Muscle of leg (tissue), 11 donors: ENCODE data around the gene ME3. TPM values are rescaled to one million over a fixed set of nuclear protein-coding genes. Genes with fewer than 3 reads are reported as not detected.

ENCODE experiments used
- DNase-seq: peaks from one replicate; pipeline ENCODE4 v3.0.0; 2013
- H3K27ac ChIP-seq: one replicate; pipeline ENCODE4 v1.5.1; 2013; ENCODE audit warnings: mild to moderate bottlenecking, low read length, control low read depth
- H3K27me3 ChIP-seq: one replicate; pipeline ENCODE4 v1.6.1; 2013; ENCODE audit warnings: low read length; ENCODE audit not compliant: control insufficient read depth, insufficient read depth
- H3K36me3 ChIP-seq: one replicate; pipeline ENCODE4 v1.6.1; 2013; ENCODE audit warnings: low read length; ENCODE audit not compliant: control insufficient read depth, insufficient read depth
- H3K4me1 ChIP-seq: one replicate; pipeline ENCODE4 v1.6.1; 2013; ENCODE audit warnings: low read length; ENCODE audit not compliant: control insufficient read depth, insufficient read depth
- H3K4me3 ChIP-seq: one replicate; pipeline ENCODE4 v1.5.1; 2013; ENCODE audit warnings: low read length, control low read depth
- H3K9me3 ChIP-seq: replicated peaks from 2 replicates; pipeline ENCODE4 v1.6.1; 2013; ENCODE audit warnings: low read depth, low read length; ENCODE audit not compliant: control insufficient read depth
- WGBS: methylation state at CpG from one replicate; pipeline ENCODE4 v1.1.5; 2013; ENCODE audit warnings: missing lambda C conversion rate; ENCODE audit not compliant: insufficient coverage; 5-methylcytosine and 5-hydroxymethylcytosine counted together
- polyA plus RNA-seq, 8 donors: library from polyadenylated mRNA; unstranded; fragments of 120-200 nt; gene quantifications; one replicate each; pipeline versions ENCODE4 v1.2.1 to v1.2.3, GENCODE V29; 2013; ENCODE audit warnings: inconsistent platforms in 1 of 8, low replicate concordance in 1 of 8; ENCODE audit not compliant: insufficient read length in 8 of 8, insufficient read depth in 1 of 8
- total RNA-seq: library from RNA; stranded (reverse); fragments of 120-200 nt; gene quantifications from one replicate; pipeline ENCODE4 v1.2.4, GENCODE V29; 2013

ME3 gene
- total and polyA plus RNA-seq, 9 donors = 7.0 to 12.4 (median 9.9) TPM

DNA sequence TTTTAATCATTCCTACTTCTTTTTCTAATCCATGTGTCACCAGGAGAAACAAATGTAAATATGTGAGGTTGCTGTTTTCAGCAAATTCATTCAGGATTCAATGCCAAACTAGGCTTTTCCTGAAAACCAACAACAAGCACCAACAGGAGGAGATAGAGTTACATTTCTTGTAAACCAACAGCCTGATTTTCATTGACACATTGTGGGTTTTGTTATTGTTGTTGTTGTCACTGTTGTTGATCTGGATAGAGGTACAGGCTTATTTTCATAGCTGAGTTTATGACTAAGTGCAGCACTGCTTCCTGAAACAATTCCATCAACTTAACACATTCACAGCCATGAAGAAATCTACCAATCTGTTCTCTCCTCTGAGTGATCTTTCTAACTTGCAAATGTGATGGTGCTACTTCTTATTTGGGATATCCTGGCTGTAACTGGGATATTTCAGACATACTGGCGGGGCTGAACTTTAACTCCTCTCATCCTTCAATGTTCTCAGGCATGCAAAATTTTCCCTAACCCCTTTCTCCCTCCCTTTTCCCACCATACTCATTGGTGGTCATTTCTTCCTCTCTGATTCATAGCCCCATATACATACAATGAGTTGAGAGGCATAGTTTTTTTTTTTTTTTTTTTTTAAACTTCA is 65.5 kb downstream of the ME3 start:
- peak; percentile 57 for DNase-seq
- Histone ChIP-seq H3K27ac (peak overlapping the region; percentile 26), H3K9me3 (no peaks in the 10 kb centered on the region), H3K4me1 (peaks cover 10% of the 10 kb centered on the region), H3K36me3 (no peaks in the 10 kb centered on the region), H3K27me3 (no peaks in the 10 kb centered on the region), H3K4me3 (no peak overlapping the region)
- no CpG with 5 or more reads among the region's 1 CpG for WGBS

DNA sequence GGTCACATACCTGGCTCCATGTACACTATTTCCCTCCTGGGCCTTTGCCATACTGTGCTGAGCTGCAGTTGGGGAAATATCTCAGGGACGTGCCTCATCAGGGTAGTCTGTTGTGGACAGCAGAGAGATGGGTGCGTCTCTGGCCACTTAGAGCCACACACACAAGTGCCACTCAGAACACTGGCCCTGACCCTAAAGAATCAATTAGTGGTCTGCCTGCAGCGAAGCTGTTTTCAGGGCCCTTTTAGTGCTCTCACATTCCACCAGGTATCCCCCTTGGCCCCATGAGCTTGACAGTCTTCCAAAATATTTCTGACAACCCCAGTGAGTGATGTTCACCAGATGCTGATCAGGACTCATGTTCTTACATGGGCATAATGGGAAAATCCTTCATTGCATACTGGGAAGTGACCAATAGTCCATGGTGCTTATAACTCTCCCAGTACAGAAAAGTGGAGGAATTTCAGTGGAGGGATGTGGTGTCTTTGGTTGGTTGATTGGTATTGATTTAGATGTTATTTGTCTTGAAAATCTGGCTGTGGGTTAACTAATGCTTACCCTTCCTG is 66.1 kb downstream of the ME3 start:
- no peak overlapping the region for H3K4me3 ChIP-seq
- no peak for DNase-seq
- H3K4me1 ChIP-seq = peaks cover 10% of the 10 kb centered on the region
- no peaks in the 10 kb centered on the region for H3K9me3 ChIP-seq
- H3K27ac ChIP-seq = no peak overlapping the region
- no peaks in the 10 kb centered on the region for H3K36me3 ChIP-seq
- WGBS = 78% methylated on average over 2 of the region's 3 CpGs
- H3K27me3 ChIP-seq = no peaks in the 10 kb centered on the region

DNA sequence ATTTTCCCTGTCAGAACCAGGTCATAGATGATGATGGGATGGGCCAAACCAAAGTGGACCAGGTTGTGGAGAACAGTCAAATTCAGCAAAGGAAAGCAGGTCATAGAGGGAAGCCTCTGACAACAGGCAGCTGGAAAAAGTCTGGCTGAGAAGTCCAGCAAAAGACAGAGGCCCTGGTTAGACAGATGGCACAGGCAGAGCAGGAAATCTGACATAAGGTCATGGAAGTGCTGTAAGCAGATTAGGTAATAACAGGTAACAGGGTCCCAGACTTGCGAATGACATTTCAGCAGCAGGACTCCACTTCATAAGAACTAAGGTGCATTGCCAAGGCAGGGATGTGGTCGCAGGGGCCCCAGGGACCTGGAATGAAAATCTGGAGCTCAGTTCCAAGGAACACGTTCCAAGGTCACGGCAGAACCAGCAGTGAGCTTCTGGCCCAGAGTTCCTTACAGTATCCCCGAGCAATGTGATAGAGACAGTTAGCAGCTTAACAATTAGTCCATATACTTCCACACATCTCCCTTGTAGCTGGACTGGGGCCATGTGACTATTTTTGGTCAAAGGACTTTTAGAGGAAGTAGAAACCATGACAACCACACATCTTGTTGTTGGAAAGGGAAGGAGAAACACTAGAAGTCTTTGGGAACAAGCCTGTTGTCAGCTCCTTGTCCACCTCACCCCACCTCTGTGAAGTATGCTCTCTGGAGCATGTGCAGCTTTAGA is 75.4 kb downstream of the ME3 start:
- DNase-seq = peak; percentile 96
- H3K27me3 ChIP-seq = no peaks in the 10 kb centered on the region

DNA sequence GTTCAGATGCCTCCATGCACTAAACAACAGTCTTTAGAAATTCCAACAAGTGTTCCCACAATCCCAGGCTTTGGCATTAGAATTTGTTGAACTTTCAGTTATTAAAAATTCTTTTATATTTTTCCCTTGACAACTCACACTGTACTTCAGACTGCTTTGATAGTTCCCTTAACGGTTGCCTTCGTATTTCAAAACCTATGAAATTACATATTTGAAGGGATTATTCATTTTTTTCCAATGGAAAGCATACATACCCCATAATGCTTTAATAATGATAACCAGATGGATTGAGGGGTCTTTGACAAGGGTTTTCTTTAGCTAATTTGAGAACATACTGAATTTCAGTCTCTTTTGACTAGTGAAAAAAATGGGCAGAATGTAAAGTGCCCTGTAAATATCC is 76.5 kb downstream of the ME3 start:
- no CpG with 5 or more reads among the region's 2 CpGs for WGBS
- Histone ChIP-seq H3K36me3 (no peaks in the 10 kb centered on the region), H3K4me1 (peaks cover 12% of the 10 kb centered on the region), H3K4me3 (no peak overlapping the region), H3K27ac (peak overlapping the region; percentile 59), H3K9me3 (no peaks in the 10 kb centered on the region), H3K27me3 (no peaks in the 10 kb centered on the region)
- DNase-seq = peak; percentile 52

More for the DNA sequence above, 75.4 kb downstream of the ME3 start:
- 53% methylated on average over 2 of the region's 5 CpGs for WGBS
- no peaks in the 10 kb centered on the region for H3K36me3 ChIP-seq
- H3K9me3 ChIP-seq = no peaks in the 10 kb centered on the region
- H3K4me1 ChIP-seq = peaks cover 12% of the 10 kb centered on the region
- H3K4me3 ChIP-seq = no peak overlapping the region
- H3K27ac ChIP-seq = peak overlapping the region; percentile 59

DNA sequence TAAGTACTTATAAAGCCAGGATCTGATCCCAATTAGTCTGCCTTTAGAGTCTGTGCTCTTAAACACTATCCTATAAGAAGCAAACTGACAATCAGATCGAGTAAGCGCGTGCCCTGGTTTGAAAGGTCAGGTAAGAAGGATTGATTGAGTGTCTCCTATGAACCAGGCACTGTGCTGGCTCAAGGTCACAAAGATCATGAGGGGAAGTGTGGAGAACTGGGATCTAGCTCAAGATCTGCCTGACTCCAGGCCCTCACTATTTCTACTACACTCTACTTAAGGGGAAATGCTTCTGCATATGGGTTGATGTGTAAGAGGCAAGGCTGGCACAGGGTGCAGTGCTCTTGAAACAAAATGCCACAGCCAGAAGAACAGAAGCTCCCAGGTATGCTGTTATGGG is 77.0 kb downstream of the ME3 start:
- Histone ChIP-seq H3K4me3 (no peak overlapping the region), H3K4me1 (peaks cover 12% of the 10 kb centered on the region), H3K27me3 (no peaks in the 10 kb centered on the region), H3K9me3 (no peaks in the 10 kb centered on the region), H3K27ac (peak overlapping the region; percentile 37), H3K36me3 (no peaks in the 10 kb centered on the region)
- WGBS = no CpG with 5 or more reads among the region's 3 CpGs
- DNase-seq = no peak

DNA sequence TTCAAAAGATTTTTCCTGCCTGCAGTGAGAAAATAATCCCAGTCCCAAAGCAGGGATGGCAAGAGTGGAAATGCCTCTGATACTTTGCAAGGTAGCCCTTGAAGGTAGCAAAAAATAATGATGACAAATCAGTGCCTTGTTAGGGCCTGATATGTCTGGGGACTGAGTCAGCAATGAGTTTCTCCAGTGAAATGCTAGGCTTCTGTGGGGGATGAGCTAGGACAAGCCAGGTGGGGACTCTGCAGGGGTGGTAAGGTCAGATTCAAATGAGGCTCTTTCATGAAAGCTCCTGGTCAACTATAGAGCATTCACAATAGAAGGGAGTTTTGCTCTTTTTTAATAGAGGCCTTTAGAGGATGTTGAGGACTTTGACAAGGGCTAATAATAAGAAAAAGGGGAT is 77.7 kb downstream of the ME3 start:
- Histone ChIP-seq H3K9me3 (no peaks in the 10 kb centered on the region), H3K4me1 (peaks cover 12% of the 10 kb centered on the region), H3K4me3 (no peak overlapping the region), H3K27ac (no peak overlapping the region), H3K27me3 (no peaks in the 10 kb centered on the region), H3K36me3 (no peaks in the 10 kb centered on the region)
- no peak for DNase-seq

DNA sequence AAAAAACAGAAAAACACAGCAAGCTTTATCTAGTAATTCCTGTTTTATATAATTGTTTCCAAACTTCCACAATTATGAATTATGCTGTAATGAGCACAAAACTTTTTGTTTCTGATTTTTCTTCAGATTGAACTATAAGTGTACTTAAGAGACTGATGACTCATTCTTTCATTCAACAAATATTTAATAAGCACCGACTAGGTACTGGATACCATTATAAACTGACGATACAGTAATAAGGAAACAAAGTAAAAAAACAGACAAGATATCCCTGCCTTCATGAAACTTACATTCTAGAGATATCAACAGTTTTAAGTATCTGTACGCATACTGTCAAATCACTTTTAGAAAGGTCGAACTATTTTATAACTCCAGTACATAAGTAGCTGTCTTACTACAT is 78.6 kb downstream of the ME3 start:
- WGBS = no CpG with 5 or more reads among the region's 4 CpGs
- Histone ChIP-seq H3K36me3 (no peaks in the 10 kb centered on the region), H3K27me3 (no peaks in the 10 kb centered on the region), H3K9me3 (no peaks in the 10 kb centered on the region), H3K27ac (no peak overlapping the region), H3K4me3 (no peak overlapping the region), H3K4me1 (peaks cover 13% of the 10 kb centered on the region)
- no peak for DNase-seq

DNA sequence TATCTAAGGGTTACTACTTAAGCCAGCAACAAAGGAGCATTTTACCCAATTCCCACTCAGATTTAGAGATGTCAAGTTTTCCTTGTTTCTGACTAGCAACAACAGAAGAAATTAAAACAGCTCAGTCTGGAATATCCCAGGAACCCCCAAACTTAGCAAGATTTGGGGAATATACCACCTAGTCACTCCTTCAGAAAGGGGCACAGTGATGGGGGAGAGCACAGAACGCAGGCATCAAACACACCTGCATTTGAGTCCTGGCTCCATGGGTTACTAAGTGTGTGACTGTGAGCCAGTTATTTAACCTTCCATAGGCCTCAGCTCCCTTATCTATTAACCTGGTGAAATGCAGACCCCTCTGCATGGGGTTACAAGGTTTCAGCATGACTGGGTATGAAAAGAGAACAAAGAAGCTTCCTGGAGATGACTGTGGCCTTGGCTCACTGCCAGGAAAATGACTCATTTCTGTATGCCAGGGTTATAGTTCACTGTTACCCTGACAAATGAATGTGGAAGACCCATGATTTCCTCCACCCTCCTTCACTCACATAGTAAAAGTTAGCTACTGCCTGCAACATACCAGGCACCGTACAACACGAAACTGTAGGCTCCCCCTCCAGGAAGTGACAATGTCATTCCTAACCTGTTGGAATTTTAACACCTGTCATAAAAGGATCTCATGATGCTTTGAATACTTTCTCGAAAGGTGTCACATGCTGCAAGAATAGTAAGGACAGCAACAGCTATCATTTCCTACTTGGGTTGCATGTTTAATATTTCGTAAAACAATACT is 79.6 kb downstream of the ME3 start:
- H3K36me3 ChIP-seq = no peaks in the 10 kb centered on the region
- 100% methylated on average over 1 of the region's 5 CpGs for WGBS
- no peaks in the 10 kb centered on the region for H3K27me3 ChIP-seq
- DNase-seq = peak; percentile 61
- H3K4me1 ChIP-seq = peaks cover 16% of the 10 kb centered on the region
- H3K9me3 ChIP-seq = no peaks in the 10 kb centered on the region
- no peak overlapping the region for H3K4me3 ChIP-seq
- no peak overlapping the region for H3K27ac ChIP-seq

DNA sequence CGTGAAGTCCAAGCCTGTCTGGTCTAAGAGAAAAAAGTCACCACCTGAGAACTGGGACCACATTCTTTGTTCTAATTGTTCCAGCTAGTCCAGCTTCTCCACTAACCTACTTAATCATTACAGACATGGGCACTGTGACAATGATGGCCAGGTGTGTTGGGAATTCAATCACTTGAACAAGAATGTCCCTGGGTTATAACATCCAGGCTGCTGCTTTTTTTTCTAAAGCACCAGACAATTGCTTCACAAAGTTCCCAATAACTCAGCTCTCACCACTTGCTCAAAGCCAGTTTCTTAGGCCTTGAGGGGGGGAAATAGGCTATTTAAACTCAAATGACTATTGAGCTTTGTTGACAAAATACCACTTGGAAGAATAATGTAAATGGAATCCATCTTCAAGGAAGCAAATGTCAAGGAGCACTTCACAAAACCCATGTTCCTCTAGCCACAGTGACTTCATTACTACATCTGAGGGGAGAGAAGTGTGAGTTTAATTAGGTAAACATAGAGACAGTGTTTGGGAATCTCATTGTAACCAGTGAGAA is 80.3 kb downstream of the ME3 start:
- H3K9me3 ChIP-seq = no peaks in the 10 kb centered on the region
- H3K36me3 ChIP-seq = no peaks in the 10 kb centered on the region
- no peak overlapping the region for H3K27ac ChIP-seq
- H3K4me3 ChIP-seq = no peak overlapping the region
- WGBS = 83% methylated on average over 1 of the region's 1 CpG
- H3K27me3 ChIP-seq = no peaks in the 10 kb centered on the region
- peaks cover 15% of the 10 kb centered on the region for H3K4me1 ChIP-seq
- DNase-seq = no peak

DNA sequence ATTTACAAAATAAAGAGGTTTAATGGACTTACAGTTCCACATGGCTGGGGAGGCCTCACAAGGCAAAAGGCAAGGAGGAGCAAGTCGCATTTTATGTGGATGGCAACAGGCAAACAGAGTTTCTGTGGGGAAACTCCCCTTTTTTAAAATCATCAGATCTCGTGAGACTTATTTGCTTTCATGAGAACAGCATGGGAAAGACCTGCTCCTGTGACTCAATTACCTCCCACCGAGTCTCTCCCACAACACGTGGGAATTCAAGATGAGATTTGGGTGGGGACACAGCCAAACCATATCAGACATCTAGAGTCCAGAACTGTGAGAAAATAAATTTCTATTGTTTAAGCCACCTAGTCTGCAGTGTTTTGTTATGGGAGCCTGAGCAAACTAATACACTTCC is 80.8 kb downstream of the ME3 start:
- no CpG with 5 or more reads among the region's 4 CpGs for WGBS
- DNase-seq = no peak
- peaks cover 10% of the 10 kb centered on the region for H3K4me1 ChIP-seq
- H3K36me3 ChIP-seq = no peaks in the 10 kb centered on the region
- H3K4me3 ChIP-seq = no peak overlapping the region
- H3K9me3 ChIP-seq = no peaks in the 10 kb centered on the region
- H3K27me3 ChIP-seq = no peaks in the 10 kb centered on the region
- H3K27ac ChIP-seq = no peak overlapping the region
